Activated effector memory CD4-positive, alpha-beta T cell treated with anti-CD3 and anti-CD28 coated beads, Interleukin-2, amount 50 U/mL, for 16 hours (primary cell): ENCODE measurements around the gene HMCN2.

Experiments used
- DNase-seq: peaks from one replicate; pipeline ENCODE4 v3.0.0-alpha.2; 2020

HMCN2 gene

DNA sequence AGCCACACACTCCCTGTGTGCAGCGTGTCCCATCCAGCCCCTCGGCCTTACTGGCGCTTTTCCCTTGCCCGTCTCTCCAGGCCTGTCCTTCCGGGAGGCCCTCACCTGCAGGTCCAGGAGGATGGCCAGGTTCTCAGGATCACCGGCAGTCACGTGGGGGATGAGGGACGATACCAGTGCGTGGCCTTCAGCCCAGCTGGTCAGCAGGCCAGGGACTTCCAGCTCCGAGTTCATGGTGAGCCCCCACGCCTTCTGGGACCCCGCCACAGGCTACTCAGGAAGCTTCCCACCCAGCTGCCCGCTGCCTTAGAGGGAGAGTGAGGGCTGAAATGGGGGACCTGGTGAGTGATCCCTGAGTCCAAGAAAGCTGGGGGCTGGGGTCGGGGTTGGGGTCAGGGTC is 85.8 kb downstream of the HMCN2 start:
- DNase-seq = no peak

DNA sequence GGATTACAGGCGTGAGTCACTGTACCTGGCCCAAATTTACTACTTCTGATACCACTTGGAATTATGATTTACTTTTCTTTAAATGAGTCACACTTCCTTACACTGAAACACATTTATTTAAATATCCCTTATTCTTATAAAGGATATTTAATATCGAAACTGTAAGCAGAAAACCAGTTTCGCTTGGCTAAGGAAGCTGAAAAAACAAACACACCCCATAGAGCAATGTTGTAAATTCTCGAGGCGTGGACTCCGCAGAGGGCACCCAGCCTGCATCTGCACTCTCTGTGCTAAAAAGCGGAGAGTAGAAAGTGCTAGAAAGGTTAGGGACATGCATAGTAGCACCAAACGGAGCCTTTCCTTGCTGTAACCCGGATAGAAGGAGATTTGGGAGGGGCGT is 86.5 kb downstream of the HMCN2 start:
- no peak for DNase-seq

- DNase-seq = no peak
These were observed 87.2 kb downstream of the HMCN2 start for GRCh38 chr9:130352586-130353285.

DNA sequence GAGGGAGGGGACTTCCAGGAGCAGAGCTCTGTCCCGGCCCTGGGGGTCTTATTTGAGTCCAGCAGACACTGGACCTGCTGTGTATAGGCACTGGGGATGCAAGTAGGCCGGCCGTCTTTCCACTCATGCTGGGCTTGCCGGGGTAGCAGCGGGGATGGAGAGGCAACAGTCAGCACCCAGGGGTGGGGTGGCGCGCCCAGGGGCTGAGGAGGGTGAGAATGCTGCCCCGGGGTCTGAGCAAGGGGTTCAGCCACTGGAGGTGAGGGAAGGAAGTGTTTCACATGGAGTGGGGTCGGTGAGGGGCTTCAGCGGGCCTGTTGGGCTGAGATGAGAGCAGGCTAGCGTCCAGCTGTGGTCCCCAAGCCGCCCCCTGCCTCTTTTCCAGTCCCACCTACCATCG is 88.8 kb downstream of the HMCN2 start:
- no peak for DNase-seq

GRCh38 chr9:130354806-130355205 is 89.2 kb downstream of the HMCN2 start:
- DNase-seq = no peak

DNA sequence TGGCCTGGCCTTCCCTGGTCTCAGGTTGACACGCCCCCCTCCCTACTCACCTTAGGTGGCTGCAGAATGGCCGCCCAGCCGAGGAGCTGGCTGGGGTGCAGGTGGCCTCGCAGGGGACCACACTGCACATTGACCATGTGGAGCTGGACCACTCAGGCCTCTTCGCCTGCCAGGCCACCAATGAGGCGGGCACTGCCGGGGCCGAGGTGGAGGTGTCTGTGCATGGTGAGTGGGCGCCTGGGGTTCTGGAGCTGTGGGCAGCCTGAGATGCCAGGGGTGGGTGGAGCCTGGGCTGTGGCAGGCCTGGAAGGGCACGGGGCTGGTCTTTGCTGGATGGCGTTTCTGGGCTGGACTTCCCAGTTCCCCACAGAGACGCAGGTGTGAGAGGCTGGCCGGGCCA is 90.5 kb downstream of the HMCN2 start:
- DNase-seq = no peak

DNA sequence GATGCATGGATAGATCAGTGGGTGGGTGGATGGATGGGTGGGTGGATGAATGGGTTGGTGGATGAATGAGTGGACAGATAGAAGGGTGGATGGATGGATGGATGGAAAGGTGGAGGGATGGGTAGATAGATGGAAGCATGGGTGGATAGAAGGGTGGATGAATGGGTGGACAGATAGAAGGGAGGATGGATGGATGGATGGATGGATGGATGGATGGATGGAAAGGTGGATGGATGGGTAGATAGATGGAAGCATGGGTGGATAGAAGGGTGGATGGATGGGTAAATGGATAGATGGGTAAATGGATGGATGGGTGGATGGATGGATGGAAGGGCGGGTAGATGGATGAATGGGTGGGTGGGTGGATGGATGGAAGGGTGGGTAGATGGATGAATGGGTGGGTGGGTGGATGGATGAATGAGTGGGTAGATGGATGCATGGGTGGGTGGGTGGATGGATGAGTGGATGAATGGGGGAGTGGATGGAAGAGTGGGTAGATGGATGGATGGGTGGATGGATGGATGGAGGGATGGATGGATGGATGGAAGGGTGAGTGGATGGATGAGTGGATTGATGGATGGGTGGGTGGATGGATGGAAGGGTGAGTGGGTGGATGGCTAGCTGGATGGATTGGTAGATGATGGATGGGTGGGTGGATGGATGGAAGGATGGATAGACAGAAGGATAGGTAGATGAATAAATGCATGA is 91.5 kb downstream of the HMCN2 start:
- no peak for DNase-seq

GRCh38 chr9:130358928-130359327 is 93.4 kb downstream of the HMCN2 start:
- no peak for DNase-seq

- no peak for DNase-seq
These were observed 94.3 kb downstream of the HMCN2 start for GRCh38 chr9:130359819-130360218.

- DNase-seq = no peak
These were observed 95.1 kb downstream of the HMCN2 start for GRCh38 chr9:130360672-130361071.

DNA sequence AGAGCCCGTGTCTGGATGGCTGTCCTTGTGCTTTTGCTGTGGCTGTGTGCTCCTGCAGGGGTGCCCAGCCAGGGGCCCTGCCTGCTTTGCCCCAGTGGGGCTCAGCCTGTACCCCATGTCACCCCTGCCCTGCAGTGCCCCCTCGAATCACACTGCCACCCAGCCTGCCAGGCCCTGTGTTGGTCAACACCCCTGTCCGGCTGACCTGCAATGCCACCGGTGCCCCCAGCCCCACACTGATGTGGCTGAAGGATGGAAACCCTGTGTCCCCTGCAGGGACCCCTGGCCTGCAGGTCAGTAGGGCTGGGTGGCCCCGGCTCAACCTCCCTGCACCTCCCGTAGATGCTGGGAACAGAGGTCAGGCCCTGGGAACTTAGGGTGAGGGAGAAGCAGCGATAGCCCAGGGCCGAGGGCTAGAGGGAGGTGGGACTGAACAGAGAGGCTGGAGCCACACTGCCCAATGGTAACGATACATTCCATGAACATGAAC is 96.4 kb downstream of the HMCN2 start:
- DNase-seq = no peak

DNA sequence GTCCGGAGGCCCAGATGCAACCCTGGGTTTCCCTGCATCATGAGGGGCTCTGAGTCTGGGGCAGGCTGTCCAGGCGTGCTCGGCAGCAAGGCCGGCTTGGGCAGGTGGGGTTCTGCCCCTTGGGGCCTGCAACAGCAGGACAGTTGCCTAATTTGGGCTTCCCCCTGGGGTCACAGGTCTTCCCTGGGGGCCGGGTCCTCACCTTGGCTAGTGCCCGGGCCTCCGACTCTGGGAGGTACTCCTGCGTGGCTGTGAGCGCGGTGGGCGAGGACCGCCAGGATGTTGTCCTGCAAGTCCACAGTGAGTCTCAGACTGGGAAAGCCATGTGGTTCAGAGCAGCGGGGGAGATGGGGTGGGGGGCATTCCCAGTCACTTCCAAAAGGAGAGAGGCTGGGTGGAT is 97.1 kb downstream of the HMCN2 start:
- no peak for DNase-seq

GRCh38 chr9:130363755-130364404 is 98.3 kb downstream of the HMCN2 start:
- no peak for DNase-seq

DNA sequence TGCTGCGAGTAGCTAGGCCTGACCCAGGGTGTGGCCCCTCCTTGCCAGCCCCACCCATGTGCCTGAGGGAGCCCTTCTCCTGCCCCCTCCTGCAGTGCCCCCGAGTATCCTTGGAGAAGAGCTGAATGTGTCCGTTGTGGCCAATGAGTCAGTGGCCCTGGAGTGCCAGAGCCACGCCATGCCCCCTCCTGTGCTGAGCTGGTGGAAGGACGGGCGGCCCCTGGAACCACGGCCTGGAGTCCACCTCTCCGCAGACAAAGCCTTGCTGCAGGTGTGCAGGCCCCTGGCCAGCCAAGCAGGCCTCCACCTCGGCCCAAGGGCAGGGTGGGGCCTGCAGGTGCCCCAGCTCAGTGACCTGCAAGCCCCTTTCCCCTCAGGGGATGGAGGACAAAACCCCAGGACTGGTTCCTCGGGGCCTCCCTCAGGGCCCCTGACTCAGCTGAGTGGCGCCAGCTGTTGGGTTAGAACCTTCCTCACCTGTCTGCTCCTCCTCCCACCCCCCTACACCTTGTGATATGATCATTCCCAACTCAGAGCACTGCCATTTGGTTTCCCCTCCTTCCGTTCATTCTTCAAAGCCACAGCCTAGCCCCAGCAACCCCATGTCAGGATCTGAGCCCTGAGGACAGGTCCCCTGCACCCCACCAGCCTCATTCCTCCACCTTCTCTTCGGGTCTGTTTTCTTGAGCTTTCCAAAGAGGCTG is 99.2 kb downstream of the HMCN2 start:
- DNase-seq = no peak

DNA sequence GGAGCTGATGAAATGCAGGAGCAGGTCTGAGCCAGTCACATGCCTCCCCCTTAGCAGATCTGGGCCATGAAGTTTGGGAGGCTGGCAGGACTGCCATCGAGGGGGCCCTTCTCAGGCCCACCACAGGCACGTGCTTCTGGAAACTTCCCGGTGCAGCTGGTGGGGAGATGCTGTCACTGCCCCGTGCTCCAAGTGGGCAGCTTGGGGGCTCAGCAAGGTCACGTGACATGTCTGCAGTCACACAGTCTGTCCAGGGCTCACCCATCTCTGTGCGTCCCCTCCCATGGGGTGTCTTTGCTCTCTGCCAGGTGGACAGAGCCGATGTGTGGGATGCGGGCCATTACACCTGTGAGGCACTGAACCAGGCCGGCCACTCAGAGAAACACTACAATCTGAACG is 99.8 kb downstream of the HMCN2 start:
- DNase-seq = no peak

GRCh38 chr9:130366072-130366471 is 100.5 kb downstream of the HMCN2 start:
- DNase-seq = no peak

DNA sequence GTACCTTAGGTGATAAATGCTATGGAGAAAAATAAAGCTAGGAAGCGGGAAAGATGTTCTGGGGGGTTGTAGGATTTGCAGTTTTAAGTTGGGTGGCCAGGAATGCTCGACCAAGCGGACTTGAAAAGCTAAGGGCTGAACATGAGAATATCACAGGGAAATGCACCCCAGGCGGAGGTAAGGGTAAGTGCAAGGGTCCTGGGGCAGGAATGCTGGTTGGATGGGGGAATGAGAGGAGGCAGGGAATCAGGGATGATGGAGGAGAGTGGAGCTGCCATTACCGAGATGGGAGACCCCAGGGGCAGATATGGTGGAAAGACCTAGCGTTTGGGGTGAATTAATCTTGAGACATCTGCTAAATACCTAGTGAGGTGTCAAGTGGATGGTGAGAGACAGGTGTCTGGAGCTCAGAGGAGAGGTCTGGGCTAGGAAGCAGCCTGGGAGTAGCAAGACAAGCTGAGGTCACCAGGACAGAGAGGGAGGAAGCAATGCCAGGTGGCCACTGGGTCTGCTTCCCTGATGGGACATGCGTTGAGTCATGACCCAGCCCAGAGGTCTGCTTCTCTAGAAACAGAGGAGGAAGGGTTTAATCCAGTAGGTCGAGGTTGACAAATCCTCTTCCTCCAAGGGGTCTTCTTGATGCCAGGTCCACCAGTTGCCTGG is 101.5 kb downstream of the HMCN2 start:
- DNase-seq = no peak

DNA sequence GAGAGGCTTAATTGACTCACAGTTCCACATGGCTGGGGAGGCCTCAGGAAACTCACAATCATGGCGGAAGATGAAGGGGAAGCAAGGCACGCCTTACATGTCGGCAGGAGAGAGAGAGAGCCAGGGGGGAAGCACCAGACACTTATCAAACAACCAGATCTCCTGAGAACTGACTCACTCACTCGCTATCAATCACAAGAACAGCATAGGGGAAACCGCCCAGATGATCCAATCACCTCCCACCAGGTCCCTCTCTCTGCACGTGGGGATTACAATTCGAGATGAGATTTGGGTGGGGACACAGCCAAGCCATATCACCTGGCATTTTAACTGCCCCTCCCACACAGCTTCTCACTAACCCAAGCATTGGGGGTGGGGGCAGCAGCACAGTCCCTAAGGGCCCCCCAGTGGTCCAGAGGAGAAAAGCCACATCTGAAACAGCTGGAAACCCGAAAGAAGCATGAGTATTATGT is 103.1 kb downstream of the HMCN2 start:
- no peak for DNase-seq

GRCh38 chr9:130370226-130370625 is 104.7 kb downstream of the HMCN2 start:
- DNase-seq = no peak

DNA sequence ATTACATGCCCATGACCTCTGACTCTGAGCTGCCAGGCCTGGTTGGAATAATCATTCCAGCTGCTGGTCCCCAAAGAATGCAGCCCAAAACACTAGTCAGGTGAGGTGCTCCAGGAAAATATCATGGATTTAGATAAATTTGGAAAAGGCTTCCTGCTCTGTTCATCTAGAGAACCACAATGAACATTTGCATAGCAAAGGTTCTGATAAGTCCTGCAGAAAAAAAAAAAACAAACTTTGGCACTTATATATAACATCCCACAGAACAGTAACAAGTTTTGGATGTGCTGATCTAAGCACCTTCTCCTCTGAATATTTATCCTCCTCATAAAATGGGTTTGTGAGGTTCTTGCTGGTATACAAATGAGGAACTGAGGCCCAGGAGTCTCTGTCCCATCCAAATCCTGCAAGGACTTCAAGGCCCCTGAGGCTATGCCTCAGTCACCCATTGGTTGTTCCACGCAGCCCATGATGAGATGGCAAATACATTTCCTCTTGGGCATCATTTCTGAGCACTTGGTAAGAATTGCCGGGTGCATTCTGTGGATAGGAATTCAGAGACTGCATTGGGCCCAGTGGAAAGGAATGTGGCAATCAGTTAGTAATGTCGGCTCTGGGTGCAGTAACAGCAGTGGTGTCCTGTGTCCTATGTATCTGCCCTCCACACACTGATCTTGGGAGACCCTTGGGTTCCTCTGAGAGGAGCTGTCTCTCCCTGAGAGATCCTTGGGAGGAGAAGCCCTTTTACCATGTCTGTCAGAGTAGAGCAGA is 105.8 kb downstream of the HMCN2 start:
- DNase-seq = no peak

DNA sequence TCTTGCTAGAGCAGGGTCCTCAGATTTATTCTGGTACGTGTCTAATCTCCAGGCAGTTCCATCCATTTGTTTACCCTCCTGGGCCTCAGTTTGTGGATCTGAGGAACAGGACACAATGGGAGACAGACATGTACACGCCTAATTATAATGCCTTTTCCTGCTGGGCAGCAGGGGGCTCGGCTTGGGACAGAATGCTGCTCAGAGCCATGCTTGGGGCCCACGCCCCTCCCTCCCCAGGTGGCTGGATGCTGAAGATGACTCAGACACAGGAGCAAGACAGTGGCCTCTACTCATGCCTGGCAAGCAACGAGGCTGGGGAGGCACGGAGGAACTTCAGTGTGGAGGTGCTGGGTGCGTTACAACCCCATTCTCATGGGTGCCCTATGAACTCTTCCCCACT is 106.5 kb downstream of the HMCN2 start:
- DNase-seq = no peak
